Neural cell (in vitro differentiated cells): ENCODE measurements around the gene ZMAT5. TPM values are rescaled to one million over a fixed set of nuclear protein-coding genes. Genes with fewer than 3 reads are reported as not detected.

Experiments
- H2AFZ ChIP-seq: fragments of 200-600, 300-800 bp; sonication (generic), shearing (Covaris generic); 2 replicates; pipeline ENCODE4 v1.6.0; 2014; ENCODE audit warnings: low read depth, mild to moderate bottlenecking, antibody characterized with exemption, low read length, moderate library complexity
- H3F3A ChIP-seq: fragments of 200-600 bp; shearing (Covaris generic); 2 replicates; pipeline ENCODE4 v1.6.1; 2016; ENCODE audit warnings: mild to moderate bottlenecking, moderate library complexity, mixed read lengths, antibody characterized with exemption, low read length; ENCODE audit not compliant: insufficient read depth, poor library complexity, severe bottlenecking
- H3K27ac ChIP-seq: fragments of 200-600, 300-800 bp; sonication (generic), shearing (Covaris generic); 2 replicates; pipeline ENCODE4 v1.5.1; 2014; ENCODE audit warnings: mild to moderate bottlenecking, low read length, moderate library complexity
- H3K27me3 ChIP-seq: fragments of 300-800, 200-600 bp; sonication (generic), shearing (Covaris generic); 2 replicates; pipeline ENCODE4 v1.6.0; 2014; ENCODE audit warnings: mild to moderate bottlenecking, low read depth, low read length, moderate library complexity; ENCODE audit not compliant: insufficient read depth
- H3K36me3 ChIP-seq: fragments of 300-800, 200-600 bp; sonication (generic), shearing (Covaris generic); 2 replicates; pipeline ENCODE4 v1.5.1; 2014; ENCODE audit warnings: mild to moderate bottlenecking, antibody characterized with exemption, low read length, moderate library complexity; ENCODE audit not compliant: insufficient read depth
- H3K4me2 ChIP-seq: fragments of 300-800, 200-600 bp; sonication (generic), shearing (Covaris generic); 2 replicates; pipeline ENCODE4 v1.6.0; 2014; ENCODE audit warnings: mild to moderate bottlenecking, low read length
- H3K4me3 ChIP-seq: fragments of 300-800, 200-600 bp; sonication (generic), shearing (Covaris generic); 2 replicates; pipeline ENCODE4 v1.5.1; 2014; ENCODE audit warnings: mild to moderate bottlenecking, low read length, moderate library complexity
- H3K79me2 ChIP-seq: fragments of 200-600 bp; shearing (Covaris generic); replicated peaks from 2 replicates; pipeline ENCODE4 v1.6.0; 2014; ENCODE audit warnings: mild to moderate bottlenecking, low read length, moderate library complexity; ENCODE audit not compliant: insufficient read depth
- H3K9ac ChIP-seq: fragments of 300-800, 200-600 bp; sonication (generic), shearing (Covaris generic); 2 replicates; pipeline ENCODE4 v1.6.1; 2016; ENCODE audit warnings: mild to moderate bottlenecking, low read length, mixed read lengths
- H3K9me2 ChIP-seq: fragments of 200-600 bp; shearing (Covaris generic); 2 replicates; pipeline ENCODE4 v1.6.1; 2016; ENCODE audit warnings: mild to moderate bottlenecking, low read length, mixed read lengths; ENCODE audit not compliant: insufficient read depth
- H3K9me3 ChIP-seq: fragments of 200-600, 300-800 bp; sonication (generic), shearing (Covaris generic); 2 replicates; pipeline ENCODE4 v1.6.1; 2016; ENCODE audit warnings: mild to moderate bottlenecking, mixed run types, low read length, moderate library complexity, mixed read lengths
- H4K20me1 ChIP-seq: fragments of 200-600 bp; shearing (Covaris generic); 2 replicates; pipeline ENCODE4 v1.6.1; 2016; ENCODE audit warnings: mild to moderate bottlenecking, mixed run types; ENCODE audit not compliant: insufficient read depth
- EP300 ChIP-seq: fragments of 450-650 bp; conservative IDR thresholded peaks from 2 replicates; pipeline ENCODE4 v1.6.1; 2014; ENCODE audit warnings: antibody characterized with exemption, mild to moderate bottlenecking, moderate library complexity; ENCODE audit not compliant: poor library complexity, severe bottlenecking
- EZH2 ChIP-seq: fragments of 200-600, 300-800 bp; shearing (Covaris generic), sonication (generic); IDR thresholded peaks from 2 replicates; pipeline ENCODE4 v1.6.1; 2014; ENCODE audit warnings: antibody characterized with exemption, low read length, borderline replicate concordance, mild to moderate bottlenecking; ENCODE audit not compliant: insufficient read depth, poor library complexity, severe bottlenecking
- MXI1 ChIP-seq: fragments of 450-650 bp; conservative IDR thresholded peaks from 2 replicates; pipeline ENCODE4 v1.6.1; 2014; ENCODE audit warnings: antibody characterized with exemption, mild to moderate bottlenecking; ENCODE audit not compliant: poor library complexity, severe bottlenecking
- POLR2AphosphoS5 ChIP-seq: IDR thresholded peaks from 2 replicates; pipeline ENCODE4 v1.6.1; 2012
- RAD21 ChIP-seq: fragments of 450-650 bp; conservative IDR thresholded peaks from 2 replicates; pipeline ENCODE4 v1.6.1; 2014; ENCODE audit warnings: antibody characterized with exemption, mild to moderate bottlenecking, moderate library complexity
- SMC3 ChIP-seq: fragments of 450-650 bp; conservative IDR thresholded peaks from 2 replicates; pipeline ENCODE4 v1.6.1; 2014; ENCODE audit warnings: antibody characterized with exemption, mild to moderate bottlenecking, moderate library complexity; ENCODE audit not compliant: poor library complexity
- TAF1 ChIP-seq: IDR thresholded peaks from 2 replicates; pipeline ENCODE4 v1.6.1; 2012; ENCODE audit warnings: low read depth
- polyA plus RNA-seq: library from polyadenylated mRNA; depleted of rRNA; stranded (reverse); fragments of >200 nt; gene quantifications from 2 replicates; pipeline ENCODE4 v1.2.3, GENCODE V29; 2014
- TF ChIP-seq, protein P1 (sequence below): fragments of 450-650 bp; IDR thresholded peaks from 2 replicates; pipeline ENCODE4 v1.5.1; 2014; ENCODE audit warnings: antibody characterized with exemption, mild to moderate bottlenecking, moderate library complexity; ENCODE audit not compliant: poor library complexity, severe bottlenecking

ZMAT5 gene
- polyA plus RNA-seq, 1 donor from 2014 or later: 54.9 TPM

- H3K9ac ChIP-seq: no peak overlapping the region
- H3K4me3 ChIP-seq: no peak overlapping the region
- H4K20me1 ChIP-seq: no peaks in the 10 kb centered on the region
- H3K9me2 ChIP-seq: no peaks in the 10 kb centered on the region
- H3K27me3 ChIP-seq: no peaks in the 10 kb centered on the region
- no peak overlapping the region for H3K4me2 ChIP-seq
- H3F3A ChIP-seq: no peaks in the 10 kb centered on the region
- H3K79me2 ChIP-seq: no peaks in the 10 kb centered on the region
- no peaks in the 10 kb centered on the region for H3K9me3 ChIP-seq
- TF ChIP-seq POLR2AphosphoS5 (no peak), TAF1 (no peak), EZH2 (no peak), SMC3 (no peak), MXI1 (no peak), EP300 (no peak)
- TF ChIP-seq, protein P1, sequence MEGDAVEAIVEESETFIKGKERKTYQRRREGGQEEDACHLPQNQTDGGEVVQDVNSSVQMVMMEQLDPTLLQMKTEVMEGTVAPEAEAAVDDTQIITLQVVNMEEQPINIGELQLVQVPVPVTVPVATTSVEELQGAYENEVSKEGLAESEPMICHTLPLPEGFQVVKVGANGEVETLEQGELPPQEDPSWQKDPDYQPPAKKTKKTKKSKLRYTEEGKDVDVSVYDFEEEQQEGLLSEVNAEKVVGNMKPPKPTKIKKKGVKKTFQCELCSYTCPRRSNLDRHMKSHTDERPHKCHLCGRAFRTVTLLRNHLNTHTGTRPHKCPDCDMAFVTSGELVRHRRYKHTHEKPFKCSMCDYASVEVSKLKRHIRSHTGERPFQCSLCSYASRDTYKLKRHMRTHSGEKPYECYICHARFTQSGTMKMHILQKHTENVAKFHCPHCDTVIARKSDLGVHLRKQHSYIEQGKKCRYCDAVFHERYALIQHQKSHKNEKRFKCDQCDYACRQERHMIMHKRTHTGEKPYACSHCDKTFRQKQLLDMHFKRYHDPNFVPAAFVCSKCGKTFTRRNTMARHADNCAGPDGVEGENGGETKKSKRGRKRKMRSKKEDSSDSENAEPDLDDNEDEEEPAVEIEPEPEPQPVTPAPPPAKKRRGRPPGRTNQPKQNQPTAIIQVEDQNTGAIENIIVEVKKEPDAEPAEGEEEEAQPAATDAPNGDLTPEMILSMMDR: no peak
- H3K36me3 ChIP-seq: no peaks in the 10 kb centered on the region
- H2AFZ ChIP-seq: no peak overlapping the region
- no peak overlapping the region for H3K27ac ChIP-seq
Measured at GRCh38 chr22:29731058-29731850, 35.6 kb downstream of the ZMAT5 start.

DNA sequence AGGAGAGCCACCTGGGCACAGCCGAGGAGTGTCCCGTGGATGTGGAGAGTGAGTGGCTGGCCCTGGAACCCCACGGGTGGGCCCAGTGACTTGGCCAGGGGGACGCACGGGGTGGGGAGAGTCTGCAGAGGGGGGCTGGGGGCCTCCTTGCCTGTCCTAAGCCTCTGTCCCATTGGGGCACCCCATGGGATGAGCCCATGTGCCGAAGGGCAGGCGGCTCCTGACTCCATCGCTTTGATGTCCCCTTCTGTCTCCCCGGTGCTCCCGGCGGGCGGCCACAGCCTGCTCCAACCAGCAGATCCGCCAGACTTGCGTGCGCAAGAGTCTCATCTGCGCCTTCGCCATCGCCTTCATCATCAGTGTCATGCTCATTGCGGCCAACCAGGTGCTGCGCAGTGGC is 37.6 kb downstream of the ZMAT5 start:
- no peak overlapping the region for H3K4me3 ChIP-seq
- H3K9me3 ChIP-seq: no peaks in the 10 kb centered on the region
- no peak overlapping the region for H3K27ac ChIP-seq
- H4K20me1 ChIP-seq: no peaks in the 10 kb centered on the region
- H3F3A ChIP-seq: no peaks in the 10 kb centered on the region
- H2AFZ ChIP-seq: no peak overlapping the region
- no peak for TF ChIP-seq TAF1
- TF ChIP-seq, protein P1: no peak
- TF ChIP-seq EZH2: no peak
- TF ChIP-seq RAD21: no peak
- TF ChIP-seq MXI1: no peak
- H3K79me2 ChIP-seq: no peaks in the 10 kb centered on the region
- no peak overlapping the region for H3K4me2 ChIP-seq
- H3K9me2 ChIP-seq: no peaks in the 10 kb centered on the region
- H3K9ac ChIP-seq: no peak overlapping the region
- no peaks in the 10 kb centered on the region for H3K27me3 ChIP-seq
- H3K36me3 ChIP-seq: no peaks in the 10 kb centered on the region

- Histone ChIP-seq H3K27ac (no peak overlapping the region), H3K4me3 (no peak overlapping the region), H3K4me2 (no peak overlapping the region), H3K9me3 (no peaks in the 10 kb centered on the region), H3K36me3 (no peaks in the 10 kb centered on the region), H3K9ac (no peak overlapping the region), H3K9me2 (no peaks in the 10 kb centered on the region), H2AFZ (no peak overlapping the region), H3K27me3 (peaks cover 10% of the 10 kb centered on the region), H3K79me2 (no peaks in the 10 kb centered on the region), H3F3A (no peaks in the 10 kb centered on the region), H4K20me1 (no peaks in the 10 kb centered on the region)
- TF ChIP-seq, protein P1: peak; percentile 17
- TF ChIP-seq POLR2AphosphoS5: no peak
Measured at GRCh38 chr22:29727131-29727523, 39.7 kb downstream of the ZMAT5 start.
